GM06990 (cell line): ENCODE results near the gene USP32.
A peak's percentile ranks its signal among the peaks of the same experiment; 100 is the strongest.
"Not testable (repeated sequence)": the region's sequence is repeated elsewhere in the genome, so short reads cannot be mapped to it uniquely, and the experiment has no call there.

ENCODE experiments used
- DNase-seq: peaks from one replicate; pipeline ENCODE4 v3.0.0-alpha.2; 2011; ENCODE audit not compliant: insufficient read length; ENCODE audit errors: extremely low read depth
- H3K27me3 ChIP-seq: replicated peaks from 2 replicates; pipeline ENCODE4 v1.6.0; 2011; ENCODE audit warnings: low read length; ENCODE audit not compliant: control insufficient read depth, insufficient read depth
- H3K36me3 ChIP-seq: 2 replicates; pipeline ENCODE4 v1.5.1; 2011; ENCODE audit warnings: low read length; ENCODE audit not compliant: control insufficient read depth, insufficient read depth
- H3K4me3 ChIP-seq: replicated peaks from 2 replicates; pipeline ENCODE4 v1.5.1; 2011; ENCODE audit warnings: low read depth, mild to moderate bottlenecking, control low read depth, low read length
- CTCF ChIP-seq: IDR thresholded peaks from 2 replicates; pipeline ENCODE4 v1.5.1; 2011; ENCODE audit warnings: low read length, control low read depth, mild to moderate bottlenecking, inconsistent platforms; ENCODE audit not compliant: insufficient read depth, poor library complexity, severe bottlenecking

USP32 gene

GRCh38 chr17:60174767-60175166 lies 217.2 kb downstream of the USP32 start:
- not testable (repeated sequence) for DNase-seq, H3K27me3 ChIP-seq, H3K4me3 ChIP-seq

GRCh38 chr17:60174035-60174434 lies 217.9 kb downstream of the USP32 start:
- DNase-seq: no peak
- Histone ChIP-seq H3K27me3 (no peaks in the 10 kb centered on the region), H3K4me3 (no peak overlapping the region), H3K36me3 (no peaks in the 10 kb centered on the region)
- TF ChIP-seq CTCF: no peak

More at GRCh38 chr17:60174767-60175166, 217.2 kb downstream of the USP32 start:
- H3K36me3 ChIP-seq: not testable (repeated sequence)
- peak; percentile 24 for TF ChIP-seq CTCF

GRCh38 chr17:60173304-60173819 lies 218.6 kb downstream of the USP32 start:
- DNase-seq: no peak
- no peak overlapping the region for H3K4me3 ChIP-seq
- no peak for TF ChIP-seq CTCF
- no peaks in the 10 kb centered on the region for H3K36me3 ChIP-seq
- no peaks in the 10 kb centered on the region for H3K27me3 ChIP-seq

- Histone ChIP-seq H3K4me3 (no peak overlapping the region), H3K36me3 (no peaks in the 10 kb centered on the region), H3K27me3 (no peaks in the 10 kb centered on the region)
- TF ChIP-seq CTCF: no peak
- DNase-seq: no peak
These were observed 220.2 kb downstream of the USP32 start for GRCh38 chr17:60171753-60172079.

GRCh38 chr17:60170835-60171752 lies 220.8 kb downstream of the USP32 start:
- TF ChIP-seq CTCF: no peak
- H3K4me3 ChIP-seq: no peak overlapping the region
- no peak for DNase-seq

More at GRCh38 chr17:60170835-60171752, 220.8 kb downstream of the USP32 start:
- Histone ChIP-seq H3K36me3 (no peaks in the 10 kb centered on the region), H3K27me3 (no peaks in the 10 kb centered on the region)
